GM12864 (cell line): ENCODE measurements around the gene LRP4.

Source experiments
- DNase-seq: peaks from one replicate; pipeline ENCODE4 v3.0.0-alpha.2; 2011; ENCODE audit warnings: low read depth
- H3K4me3 ChIP-seq: 2 replicates; pipeline ENCODE4 v1.5.1; 2011; ENCODE audit warnings: mild to moderate bottlenecking, low read depth, low read length, control low read depth
- TF ChIP-seq, protein P1 (sequence below): IDR thresholded peaks from 2 replicates; pipeline ENCODE4 v1.5.1; 2011; ENCODE audit warnings: low read depth, mild to moderate bottlenecking, moderate library complexity, low read length, control low read depth, inconsistent platforms; ENCODE audit errors: missing control alignments

Gene LRP4

DNA sequence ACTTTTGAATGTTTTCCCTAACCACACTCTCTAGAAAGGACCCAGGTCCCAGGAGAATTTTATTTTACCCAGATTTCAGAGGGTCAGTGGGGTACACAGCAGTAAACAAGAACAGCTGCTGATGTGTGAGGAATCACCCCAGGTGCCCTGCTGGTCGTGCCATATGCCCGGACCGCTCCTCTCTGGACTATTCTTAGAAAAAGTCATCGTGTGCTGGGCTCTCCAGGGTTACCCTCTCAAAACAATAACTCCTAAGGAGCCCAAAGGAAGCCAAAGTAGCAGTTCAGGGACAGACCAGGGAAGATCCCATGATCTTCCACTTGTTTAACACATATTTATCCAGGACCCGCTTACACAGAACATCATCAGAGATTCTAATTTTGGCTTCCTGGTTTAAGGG lies 29.7 kb downstream of the LRP4 start:
- DNase-seq = no peak
- TF ChIP-seq, protein P1, sequence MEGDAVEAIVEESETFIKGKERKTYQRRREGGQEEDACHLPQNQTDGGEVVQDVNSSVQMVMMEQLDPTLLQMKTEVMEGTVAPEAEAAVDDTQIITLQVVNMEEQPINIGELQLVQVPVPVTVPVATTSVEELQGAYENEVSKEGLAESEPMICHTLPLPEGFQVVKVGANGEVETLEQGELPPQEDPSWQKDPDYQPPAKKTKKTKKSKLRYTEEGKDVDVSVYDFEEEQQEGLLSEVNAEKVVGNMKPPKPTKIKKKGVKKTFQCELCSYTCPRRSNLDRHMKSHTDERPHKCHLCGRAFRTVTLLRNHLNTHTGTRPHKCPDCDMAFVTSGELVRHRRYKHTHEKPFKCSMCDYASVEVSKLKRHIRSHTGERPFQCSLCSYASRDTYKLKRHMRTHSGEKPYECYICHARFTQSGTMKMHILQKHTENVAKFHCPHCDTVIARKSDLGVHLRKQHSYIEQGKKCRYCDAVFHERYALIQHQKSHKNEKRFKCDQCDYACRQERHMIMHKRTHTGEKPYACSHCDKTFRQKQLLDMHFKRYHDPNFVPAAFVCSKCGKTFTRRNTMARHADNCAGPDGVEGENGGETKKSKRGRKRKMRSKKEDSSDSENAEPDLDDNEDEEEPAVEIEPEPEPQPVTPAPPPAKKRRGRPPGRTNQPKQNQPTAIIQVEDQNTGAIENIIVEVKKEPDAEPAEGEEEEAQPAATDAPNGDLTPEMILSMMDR = no peak

DNA sequence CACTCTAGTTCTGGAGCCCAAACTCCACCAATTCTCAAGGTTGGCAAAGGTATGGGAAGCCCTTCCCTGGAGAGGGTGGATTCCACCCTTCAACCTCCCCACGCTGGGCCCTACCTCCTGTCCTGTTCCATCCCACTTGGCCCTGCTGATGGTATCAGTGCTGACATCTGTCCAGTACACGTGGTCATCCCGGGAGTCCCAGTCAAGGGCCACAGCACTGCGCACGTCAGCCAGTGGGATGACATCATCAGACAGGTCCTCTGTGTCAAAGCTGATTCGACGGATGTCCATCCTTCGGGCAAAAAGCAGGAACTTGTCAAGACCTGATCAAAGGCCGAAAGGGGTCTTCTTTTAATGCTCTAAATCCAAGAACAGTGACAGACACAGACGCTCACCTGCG lies 32.1 kb downstream of the LRP4 start:
- DNase-seq = no peak
- no peak overlapping the region for H3K4me3 ChIP-seq
- TF ChIP-seq, protein P1 = no peak

More for the DNA sequence above, 29.7 kb downstream of the LRP4 start:
- H3K4me3 ChIP-seq = no peak overlapping the region

DNA sequence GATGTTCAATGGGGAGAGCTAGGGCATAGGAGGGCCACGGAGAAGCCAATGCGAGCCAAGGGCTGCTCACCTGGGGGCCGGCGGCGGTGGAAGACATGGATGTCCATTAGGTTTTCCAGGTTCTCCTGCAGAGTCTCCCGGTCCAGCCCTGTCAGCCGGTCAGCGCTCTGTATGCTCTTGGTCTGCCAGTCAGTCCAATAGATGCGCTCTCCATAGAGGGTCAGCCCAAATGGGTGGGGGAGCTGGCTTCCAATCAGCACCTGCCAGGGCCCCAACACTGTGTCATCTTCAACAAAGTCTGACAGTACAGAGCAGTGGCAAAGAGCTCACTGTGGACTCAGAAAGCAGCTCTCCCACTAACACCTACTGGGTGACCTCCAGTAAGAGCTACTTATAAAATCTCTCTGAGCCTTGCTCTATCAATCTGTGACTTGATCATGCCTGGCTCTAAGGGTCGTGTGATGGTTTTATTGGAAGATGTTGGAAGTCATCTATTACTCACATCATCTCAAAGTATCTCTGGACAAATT lies 39.2 kb downstream of the LRP4 start:
- H3K4me3 ChIP-seq = no peak overlapping the region
- TF ChIP-seq, protein P1 = no peak
- DNase-seq = no peak

DNA sequence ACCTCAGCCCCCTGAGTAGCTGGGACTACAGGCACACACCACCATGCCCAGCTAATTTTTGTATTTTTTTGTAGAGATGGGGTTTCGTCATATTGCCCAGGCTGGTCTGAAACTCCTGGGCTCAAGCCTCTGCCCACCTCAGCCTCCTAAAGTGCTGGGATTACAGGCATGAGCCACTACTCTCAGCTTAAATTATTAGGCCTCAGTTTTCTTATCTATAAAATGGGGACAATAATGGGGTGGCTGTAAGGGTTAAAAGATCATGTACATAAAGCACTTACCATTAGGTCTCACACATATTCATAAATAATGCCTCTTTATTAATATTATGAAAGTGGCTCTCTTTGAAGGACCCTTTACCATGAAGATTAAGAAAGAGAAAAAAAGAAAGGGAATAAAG lies 40.8 kb downstream of the LRP4 start:
- DNase-seq = no peak
- TF ChIP-seq, protein P1 = no peak
- H3K4me3 ChIP-seq = no peak overlapping the region

DNA sequence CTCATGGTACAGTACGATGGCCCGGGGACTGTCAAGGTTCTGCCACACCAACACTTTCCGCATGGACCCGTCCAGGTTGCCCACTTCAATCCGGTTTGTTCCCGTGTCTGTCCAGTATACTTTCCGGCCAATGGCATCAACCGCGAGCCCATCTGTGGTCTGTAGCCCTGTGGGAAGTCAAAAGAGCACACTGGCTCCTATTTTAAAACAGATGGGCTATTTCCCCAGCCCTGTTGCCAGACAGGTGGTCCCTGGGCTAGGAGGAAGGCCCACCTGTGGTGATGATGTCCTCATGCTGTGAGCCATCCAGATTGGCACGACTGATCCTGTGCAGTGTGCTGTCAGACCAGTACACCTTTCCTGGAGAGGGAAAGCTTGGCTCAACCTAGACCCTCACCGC lies 41.9 kb downstream of the LRP4 start:
- TF ChIP-seq, protein P1 = no peak
- DNase-seq = no peak
- no peak overlapping the region for H3K4me3 ChIP-seq

DNA sequence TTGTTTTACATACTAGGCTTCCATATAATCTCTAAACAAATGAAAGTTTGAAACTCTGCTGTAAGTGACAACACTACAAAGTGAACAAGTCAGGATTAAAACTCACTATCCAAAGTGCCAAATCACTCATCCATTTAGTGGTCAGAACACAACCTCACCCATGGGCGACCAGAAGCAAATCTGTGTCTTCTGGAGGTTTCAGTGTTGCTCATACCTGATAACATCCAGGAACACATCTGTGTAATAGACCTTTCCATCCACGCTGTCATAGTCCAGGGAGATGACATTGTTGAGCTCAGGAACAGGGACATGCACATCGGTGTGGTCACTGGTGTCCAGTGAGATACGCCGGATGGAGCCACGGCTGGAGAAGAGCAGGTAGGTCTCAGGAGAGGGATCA lies 43.8 kb downstream of the LRP4 start:
- H3K4me3 ChIP-seq = no peak overlapping the region

DNA sequence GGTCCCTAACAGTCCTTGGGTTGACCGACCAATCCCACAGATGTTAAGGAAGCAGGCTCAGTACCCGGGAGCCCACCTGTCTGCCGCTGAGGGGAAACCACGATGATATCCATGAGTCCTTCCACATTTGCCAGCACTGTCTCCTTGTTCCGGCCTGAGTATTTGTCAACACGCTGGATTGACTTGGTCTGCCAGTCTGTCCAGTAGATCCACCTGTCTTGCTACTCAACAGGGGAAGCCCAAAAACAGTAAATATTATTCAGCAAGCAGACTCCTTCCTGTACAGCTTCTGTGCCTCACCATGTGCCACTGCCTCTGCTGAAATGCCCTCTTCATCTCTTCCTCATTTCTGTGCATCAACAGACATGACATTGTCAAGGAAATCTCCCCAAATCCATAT lies 49.4 kb downstream of the LRP4 start:
- TF ChIP-seq, protein P1 = no peak
- no peak overlapping the region for H3K4me3 ChIP-seq
- no peak for DNase-seq

More for the DNA sequence above, 43.8 kb downstream of the LRP4 start:
- DNase-seq = no peak
- TF ChIP-seq, protein P1 = no peak
